ENCODE measurements around the gene ADAMTS6. TPM values are rescaled to one million over a fixed set of nuclear protein-coding genes. Genes with fewer than 3 reads are reported as not detected.
A peak's percentile ranks its signal among the peaks of the same experiment; 100 is the strongest.

The ADAMTS6 gene
- total RNA-seq, 1 donor from 2014 or later: 52.2 TPM

- no peak for DNase-seq (ENCODE audit: low read depth in 2 of 2)
These were observed 331.0 kb downstream of the ADAMTS6 start for GRCh38 chr5:65150599-65151304.

GRCh38 chr5:65149827-65150226 lies 331.9 kb downstream of the ADAMTS6 start:
- DNase-seq (ENCODE audit: low read depth in 2 of 2): no peak

GRCh38 chr5:65144136-65144871 lies 337.4 kb downstream of the ADAMTS6 start:
- DNase-seq (ENCODE audit: low read depth in 2 of 2): no peak

- DNase-seq (ENCODE audit: low read depth in 2 of 2): peak in 1 of 2 donors; percentile 71
These were observed 339.2 kb downstream of the ADAMTS6 start for GRCh38 chr5:65142511-65143011.

DNA sequence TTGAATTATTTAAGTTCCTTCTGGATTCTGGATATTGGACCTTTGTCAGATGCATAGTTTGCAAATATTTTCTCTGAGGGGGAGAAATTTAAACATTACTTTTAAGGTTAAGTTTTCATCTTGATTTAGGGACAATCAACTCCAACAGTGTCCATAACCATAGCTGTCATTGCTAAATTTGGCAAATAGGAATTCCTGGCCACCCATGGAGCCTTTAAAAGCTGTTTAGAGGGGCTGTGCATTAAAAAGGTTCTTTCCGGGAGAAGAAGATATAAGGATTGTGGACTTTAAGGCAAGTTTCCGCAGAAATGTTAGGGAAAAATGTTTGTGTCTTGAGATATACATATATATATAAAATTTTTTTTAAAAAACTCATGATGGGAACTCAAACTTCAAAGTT lies 339.7 kb downstream of the ADAMTS6 start:
- DNase-seq (ENCODE audit: low read depth in 2 of 2): no peak

DNA sequence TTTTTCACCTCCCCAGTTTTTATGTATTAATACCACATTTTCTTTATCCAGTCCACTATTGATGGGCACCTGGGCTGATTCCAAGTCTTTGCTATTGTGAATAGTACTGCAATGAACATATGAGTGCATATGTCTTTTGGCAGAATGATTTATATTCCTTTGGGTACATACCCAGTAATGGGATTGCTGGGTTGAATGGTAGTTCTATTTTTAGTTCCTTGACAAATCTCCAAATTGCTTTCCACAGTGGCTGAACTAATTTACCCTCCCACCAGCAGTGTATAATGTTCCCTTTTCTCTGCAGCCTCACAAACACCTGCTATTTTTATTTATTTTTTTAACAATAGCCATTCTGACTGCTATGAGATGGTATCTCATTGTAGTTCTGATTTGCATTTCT lies 340.2 kb downstream of the ADAMTS6 start:
- DNase-seq (ENCODE audit: low read depth in 2 of 2): peak in 1 of 2 donors; percentile 25

GRCh38 chr5:65137631-65138030 lies 344.1 kb downstream of the ADAMTS6 start:
- DNase-seq (ENCODE audit: low read depth in 2 of 2): peak in 1 of 2 donors; percentile 78

GRCh38 chr5:65133477-65134110 lies 348.1 kb downstream of the ADAMTS6 start:
- DNase-seq (ENCODE audit: low read depth in 2 of 2): no peak

DNA sequence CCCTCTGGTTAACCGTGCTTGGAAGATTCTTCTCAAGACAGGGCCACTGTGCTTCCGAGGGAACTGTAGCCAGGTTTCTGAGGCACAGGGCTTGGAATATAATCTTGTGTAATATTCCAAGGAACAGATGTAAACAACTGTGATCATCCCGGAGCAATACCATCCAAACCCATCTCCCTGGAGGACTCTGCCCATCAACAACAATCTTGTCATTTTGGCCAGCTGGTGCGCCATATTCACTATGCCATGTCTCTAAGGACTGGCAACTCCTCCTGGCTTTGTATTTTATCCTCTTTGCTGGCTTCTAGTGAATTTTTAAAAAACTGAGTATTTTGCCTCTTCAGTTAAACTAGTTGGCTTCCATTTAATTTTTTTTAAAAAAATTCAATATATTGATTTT lies 349.3 kb downstream of the ADAMTS6 start:
- no peak for DNase-seq (ENCODE audit: low read depth in 2 of 2)

GRCh38 chr5:65128226-65128625 lies 353.5 kb downstream of the ADAMTS6 start:
- no peak for DNase-seq (ENCODE audit: low read depth in 2 of 2)

DNA sequence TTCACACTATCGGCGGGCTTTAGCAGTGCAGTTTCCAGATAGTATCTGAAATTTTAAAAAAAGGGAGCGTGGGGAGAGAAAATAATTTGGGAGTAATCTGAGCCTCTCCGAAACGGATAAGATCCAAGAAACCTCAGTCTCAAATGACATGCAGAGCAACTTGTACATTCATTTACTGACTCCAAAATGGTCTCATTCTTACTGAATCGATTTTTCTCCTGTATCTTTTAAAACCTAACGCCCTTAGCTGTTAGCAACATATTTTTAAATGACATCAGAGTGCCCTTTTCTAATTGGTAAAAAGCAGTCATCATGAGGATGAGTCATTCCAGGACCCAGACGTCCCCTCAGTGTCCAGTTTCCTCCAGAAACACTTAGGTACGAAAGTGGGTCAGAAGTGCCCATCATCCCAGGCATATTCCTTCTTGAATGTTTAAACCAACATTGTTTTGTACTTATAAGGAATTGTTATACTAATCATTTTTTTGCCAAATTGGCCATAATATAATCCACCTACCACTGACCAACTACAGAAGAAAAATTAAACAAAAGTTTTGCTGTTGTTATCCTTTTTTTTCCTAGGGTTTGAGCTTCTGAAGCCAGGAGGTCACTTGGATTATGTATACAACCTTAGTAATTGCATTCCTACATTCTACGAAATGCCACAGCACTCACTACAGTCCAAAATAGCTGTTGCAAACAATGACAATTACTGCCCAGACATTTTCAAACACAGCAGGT lies 354.4 kb downstream of the ADAMTS6 start:
- peak in 1 of 2 donors; percentile 38 for DNase-seq (ENCODE audit: low read depth in 2 of 2)

GRCh38 chr5:65126542-65127069 lies 355.1 kb downstream of the ADAMTS6 start:
- no peak for DNase-seq (ENCODE audit: low read depth in 2 of 2)

- peak in 1 of 2 donors; percentile 45 for DNase-seq (ENCODE audit: low read depth in 2 of 2)
These were observed 355.9 kb downstream of the ADAMTS6 start for GRCh38 chr5:65125591-65126541.

DNA sequence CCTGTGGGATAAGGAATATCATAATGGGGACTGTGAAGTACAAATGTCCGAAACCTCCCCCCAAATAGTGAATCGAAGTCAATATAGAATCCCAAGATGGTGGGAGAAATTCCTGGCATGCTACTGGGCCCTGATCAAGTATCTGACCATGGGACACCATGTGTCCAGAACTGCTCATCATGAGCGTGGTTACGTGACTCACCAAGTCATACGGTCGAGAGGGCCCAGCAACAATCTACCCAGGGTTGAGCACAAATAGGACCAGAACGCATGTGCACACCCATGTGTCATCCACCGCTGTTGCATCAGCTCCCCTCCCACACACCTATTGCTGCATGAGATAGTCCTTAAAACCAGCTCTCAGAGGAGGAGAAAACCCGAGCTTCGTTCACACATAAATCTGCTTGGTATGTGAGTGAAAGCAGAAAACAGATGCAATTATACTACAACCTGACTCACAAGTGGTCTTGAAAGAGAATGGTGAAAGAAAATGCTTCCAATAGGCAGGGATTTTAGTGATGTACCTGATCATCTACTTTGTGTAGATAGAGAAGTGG lies 359.8 kb downstream of the ADAMTS6 start:
- no peak for DNase-seq (ENCODE audit: low read depth in 2 of 2)

GRCh38 chr5:65120371-65120967 lies 361.3 kb downstream of the ADAMTS6 start:
- DNase-seq (ENCODE audit: low read depth in 2 of 2): no peak

DNA sequence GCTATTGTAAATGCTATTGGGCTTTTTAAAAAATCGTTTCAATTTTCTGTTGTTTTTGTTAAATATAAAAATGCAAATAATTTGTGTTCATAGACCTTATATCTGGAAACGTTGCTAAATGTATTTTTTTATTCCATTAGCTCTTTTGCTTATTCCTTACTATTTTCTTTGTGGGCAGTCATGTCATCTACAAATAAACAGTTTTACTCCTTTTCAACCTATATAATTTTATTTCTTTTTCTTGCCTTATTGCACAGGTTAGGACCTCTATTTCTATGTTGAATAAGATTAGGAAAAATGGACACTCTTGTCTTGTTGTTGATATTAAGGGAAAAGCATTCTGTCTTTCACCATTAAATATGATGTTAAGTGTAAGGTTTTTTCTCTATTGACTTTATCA lies 364.2 kb downstream of the ADAMTS6 start:
- DNase-seq (ENCODE audit: low read depth in 2 of 2): no peak

- no peak for DNase-seq (ENCODE audit: low read depth in 2 of 2)
These were observed 367.9 kb downstream of the ADAMTS6 start for GRCh38 chr5:65113771-65114170.

GRCh38 chr5:65111961-65112658 lies 369.6 kb downstream of the ADAMTS6 start:
- no peak for DNase-seq (ENCODE audit: low read depth in 2 of 2)

Measured in lung microvascular endothelial cell (primary cell).